Measurements from ENCODE around the gene CDPF1.
"Not testable (repeated sequence)": the region's sequence is repeated elsewhere in the genome, so short reads cannot be mapped to it uniquely, and the experiment has no call there.

Gene CDPF1

GRCh38 chr22:46286941-46287872 is 37.1 kb upstream of the CDPF1 start:
- in situ Hi-C loops (cut with MboI; ENCODE audit: low pct_unique_long_range_greater_than_20kb, low sequenced_read_pairs): no loop called here

DNA sequence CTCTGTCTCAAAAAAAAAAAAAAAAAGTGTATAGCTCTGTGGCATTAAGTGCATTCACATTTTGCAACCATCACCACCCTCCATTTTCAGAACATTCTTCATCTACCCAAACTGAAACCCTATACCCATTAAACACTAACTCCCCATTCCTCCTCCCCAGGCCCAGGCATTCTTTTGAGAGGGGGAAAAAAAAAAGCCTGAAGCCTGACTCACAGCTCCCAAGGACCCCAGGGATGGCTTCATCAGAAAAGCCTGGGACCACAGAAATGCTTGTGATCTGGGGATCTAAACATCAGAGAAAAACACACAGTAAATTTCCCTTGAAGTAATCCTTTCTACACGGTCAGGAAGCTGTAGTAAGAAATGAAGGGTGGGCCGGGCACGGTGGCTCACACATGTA is 35.9 kb upstream of the CDPF1 start:
- no peak for DNase-seq
- in situ Hi-C loops (cut with MboI; ENCODE audit: low pct_unique_long_range_greater_than_20kb, low sequenced_read_pairs): no loop called here

More at GRCh38 chr22:46286941-46287872, 37.1 kb upstream of the CDPF1 start:
- DNase-seq: no peak

DNA sequence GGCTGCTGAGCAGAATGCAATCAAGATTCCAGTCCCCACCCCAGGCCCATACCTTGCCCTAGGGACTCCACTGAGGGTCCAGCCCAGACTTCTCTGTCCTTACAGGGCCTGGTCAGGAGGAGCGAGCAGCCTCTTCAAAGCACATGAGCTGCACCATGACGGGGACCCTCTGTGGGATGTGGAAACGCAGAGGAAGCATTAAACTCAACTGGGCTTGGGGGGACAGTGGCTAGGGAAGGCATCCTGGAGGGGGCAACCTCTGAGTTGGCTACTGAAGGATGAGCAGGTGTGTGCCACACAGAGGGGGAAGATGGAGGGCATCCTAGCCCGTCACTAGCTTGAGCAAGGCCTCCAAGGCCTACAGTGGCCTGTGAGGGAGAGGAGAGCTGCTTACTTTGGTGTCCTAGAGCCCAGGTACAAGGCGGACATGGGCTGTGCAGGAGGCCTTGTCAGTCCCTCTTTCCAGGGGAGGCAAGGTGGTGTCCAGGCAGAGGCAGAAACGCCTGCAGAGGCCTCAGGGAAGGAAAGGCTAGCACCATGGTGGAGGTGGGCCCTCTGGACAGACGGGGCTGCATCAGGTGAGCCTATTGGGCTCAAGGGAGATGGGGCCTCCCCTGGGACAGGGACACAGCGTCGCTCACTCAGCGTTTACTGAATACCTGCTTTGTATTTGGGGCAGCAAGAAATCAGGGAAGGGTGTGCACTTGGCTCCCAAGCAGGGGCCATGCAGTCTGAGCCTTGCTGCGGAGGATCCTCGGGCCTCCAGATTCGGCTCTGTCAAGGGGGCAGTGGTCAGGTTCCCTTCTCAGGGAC is 32.0 kb upstream of the CDPF1 start:
- no peak for DNase-seq
- in situ Hi-C loops (cut with MboI; ENCODE audit: low pct_unique_long_range_greater_than_20kb, low sequenced_read_pairs): no loop called here

DNA sequence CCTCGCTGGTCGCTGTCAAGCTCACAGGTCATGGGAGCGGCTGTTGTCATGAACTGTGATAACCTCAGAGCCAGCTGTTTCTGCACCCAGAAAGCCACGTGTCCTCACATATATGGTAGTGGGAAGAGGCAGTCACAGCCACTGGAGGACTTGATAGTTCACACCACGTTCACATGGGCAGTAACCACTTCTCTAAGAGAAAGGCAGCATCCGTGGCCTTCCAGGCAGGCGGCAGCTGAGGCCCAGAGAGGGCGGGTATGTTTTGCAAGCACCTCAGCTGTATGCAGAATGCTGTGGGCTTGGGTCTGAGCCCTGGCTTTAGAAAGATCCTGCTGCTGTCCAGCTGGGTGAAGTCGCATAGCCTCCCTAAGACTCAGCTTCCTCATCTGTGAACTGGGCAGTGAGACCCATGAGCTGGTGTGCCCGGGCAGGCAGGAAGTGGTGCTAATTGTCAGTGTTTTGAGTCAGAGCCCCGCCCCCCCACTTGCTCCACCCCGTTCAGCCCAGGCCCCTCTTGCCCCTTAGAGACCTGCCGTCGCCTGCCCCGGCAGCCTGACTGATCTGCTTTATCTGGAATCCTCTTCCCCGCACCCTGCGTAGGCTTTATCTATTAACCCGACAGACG is 31.0 kb upstream of the CDPF1 start:
- in situ Hi-C loops (cut with MboI; ENCODE audit: low pct_unique_long_range_greater_than_20kb, low sequenced_read_pairs): no loop called here
- DNase-seq: no peak

- in situ Hi-C loops (cut with MboI; ENCODE audit: low pct_unique_long_range_greater_than_20kb, low sequenced_read_pairs): no loop called here
- no peak for DNase-seq
Measured at GRCh38 chr22:46280063-46280817, 30.1 kb upstream of the CDPF1 start.

- no peak for DNase-seq
- in situ Hi-C loops (cut with MboI; ENCODE audit: low pct_unique_long_range_greater_than_20kb, low sequenced_read_pairs): no loop called here
Measured at GRCh38 chr22:46278656-46279645, 28.9 kb upstream of the CDPF1 start.

GRCh38 chr22:46276563-46276962 is 26.5 kb upstream of the CDPF1 start:
- no peak for DNase-seq
- in situ Hi-C loops (cut with MboI; ENCODE audit: low pct_unique_long_range_greater_than_20kb, low sequenced_read_pairs): no loop called here

GRCh38 chr22:46275455-46276122 is 25.5 kb upstream of the CDPF1 start:
- in situ Hi-C loops (cut with MboI; ENCODE audit: low pct_unique_long_range_greater_than_20kb, low sequenced_read_pairs): no loop called here
- DNase-seq: no peak

GRCh38 chr22:46274381-46274780 is 24.3 kb upstream of the CDPF1 start:
- in situ Hi-C loops (cut with MboI; ENCODE audit: low pct_unique_long_range_greater_than_20kb, low sequenced_read_pairs): no loop called here
- no peak for DNase-seq

DNA sequence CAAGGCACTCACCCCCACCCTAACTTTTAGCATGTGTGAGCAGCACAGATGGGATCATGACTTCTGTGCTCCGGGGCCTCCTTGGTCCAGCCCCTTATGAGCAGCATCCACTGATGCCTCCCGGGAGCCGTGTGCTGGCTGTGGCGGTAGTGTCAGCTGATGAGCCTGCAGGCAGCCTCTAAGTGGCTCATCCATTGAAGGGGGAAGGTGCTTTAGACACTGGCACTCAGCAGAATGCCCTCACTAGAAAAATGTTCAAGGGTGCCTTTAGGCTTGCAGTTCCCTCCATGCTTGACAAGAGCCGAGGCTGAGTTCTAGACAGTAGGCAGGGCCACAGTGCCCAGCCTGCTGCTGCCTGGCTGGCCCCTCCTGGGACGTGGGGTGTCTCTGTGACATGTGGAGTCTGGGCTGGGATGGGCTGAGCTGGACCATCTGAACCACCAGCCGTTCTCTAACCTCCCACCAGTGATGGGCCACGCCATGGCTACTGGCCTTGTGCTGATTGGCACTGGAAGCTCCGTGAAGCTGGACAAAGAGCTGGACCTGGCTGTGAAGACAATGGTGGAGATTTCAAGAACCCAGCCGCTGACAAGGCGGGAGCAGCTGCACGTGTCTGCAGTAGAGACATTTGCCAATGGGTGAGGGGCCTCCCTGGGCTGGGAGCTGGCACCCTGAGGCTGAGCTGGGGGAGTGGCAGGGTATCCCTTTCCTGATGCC is 23.5 kb upstream of the CDPF1 start:
- in situ Hi-C loops (cut with MboI; ENCODE audit: low pct_unique_long_range_greater_than_20kb, low sequenced_read_pairs): no loop called here
- no peak for DNase-seq

DNA sequence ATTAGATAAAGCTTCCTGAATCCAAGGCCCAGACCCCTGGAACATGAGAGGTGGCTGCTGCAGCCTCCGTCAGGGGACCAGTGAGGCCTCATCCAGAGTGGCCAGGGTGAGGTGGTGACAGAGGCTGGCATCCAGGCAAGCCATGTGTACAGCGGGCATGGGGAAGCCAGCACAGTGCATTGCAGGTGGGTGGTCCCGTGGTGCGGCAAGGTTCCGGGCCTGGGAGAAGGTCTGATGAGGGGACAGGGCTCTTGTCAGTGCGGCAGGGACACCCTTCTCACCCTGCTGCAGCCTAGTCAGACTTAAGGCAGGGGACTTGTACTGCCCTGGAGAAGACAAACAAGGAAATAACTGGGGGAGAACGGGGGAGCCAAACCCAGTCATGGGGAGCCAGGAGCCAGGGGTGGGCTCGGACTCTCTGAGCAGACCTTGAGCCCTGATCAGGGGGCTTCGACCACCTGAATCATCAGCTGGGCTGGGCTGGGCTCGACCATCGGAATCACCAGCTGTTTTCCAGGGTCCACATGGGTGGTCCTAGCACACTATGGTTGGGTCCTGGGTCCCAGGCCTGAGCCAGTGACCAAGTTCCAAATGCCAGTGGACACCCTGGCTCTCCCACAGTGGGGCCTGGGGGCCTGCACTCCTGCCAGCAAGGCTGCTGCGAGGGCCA is 22.8 kb upstream of the CDPF1 start:
- in situ Hi-C loops (cut with MboI; ENCODE audit: low pct_unique_long_range_greater_than_20kb, low sequenced_read_pairs): no loop called here
- DNase-seq: no peak

DNA sequence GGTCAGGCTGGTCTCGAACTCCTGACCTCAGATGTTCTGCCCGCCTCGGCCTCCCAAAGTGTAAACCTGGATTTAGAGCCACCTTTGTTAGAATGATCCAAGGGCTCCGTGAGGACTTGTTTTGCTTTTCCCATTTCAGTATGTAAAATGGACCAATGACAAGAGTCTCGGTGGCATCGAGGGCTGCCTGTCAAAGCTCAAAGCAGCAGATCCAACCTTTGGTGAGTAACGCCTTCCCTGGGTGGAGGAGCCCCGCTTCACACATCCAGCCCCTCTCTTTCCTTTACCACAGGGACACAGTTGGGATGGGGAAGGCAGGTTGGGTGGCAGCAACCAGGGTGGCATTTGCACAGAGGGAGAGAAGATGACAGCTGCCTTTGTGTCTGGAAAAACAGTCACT is 22.1 kb upstream of the CDPF1 start:
- DNase-seq: no peak
- in situ Hi-C loops (cut with MboI; ENCODE audit: low pct_unique_long_range_greater_than_20kb, low sequenced_read_pairs): no loop called here

DNA sequence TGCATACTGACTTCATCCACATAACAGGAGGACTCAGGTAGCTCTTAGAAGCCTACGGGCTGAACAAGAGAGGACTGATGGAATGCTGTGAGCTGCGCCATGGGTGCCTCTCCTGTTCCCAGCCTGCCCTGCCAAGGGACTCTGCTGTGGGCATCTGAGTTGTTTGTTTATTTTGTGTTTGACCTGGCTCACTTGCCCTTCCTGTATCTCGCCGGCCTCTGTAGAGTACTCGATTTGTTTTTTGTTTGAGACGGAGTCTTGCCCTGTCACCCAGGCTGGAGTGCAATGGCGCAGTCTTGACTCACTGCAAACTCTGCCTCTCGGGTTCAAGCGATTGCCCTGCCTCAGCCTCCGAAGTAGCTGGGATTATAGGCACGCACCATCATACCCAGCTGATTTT is 19.5 kb upstream of the CDPF1 start:
- no peak for DNase-seq
- in situ Hi-C loops (cut with MboI; ENCODE audit: low pct_unique_long_range_greater_than_20kb, low sequenced_read_pairs): no loop called here

GRCh38 chr22:46267431-46268279 is 17.6 kb upstream of the CDPF1 start, which contains the start of gene TTC38:
TTC38 (plus strand) TSS chr22:46268008; CDS start chr22:46268040, 32 bp downstream.
- peak; percentile 67 for DNase-seq
- in situ Hi-C loops (cut with MboI; ENCODE audit: low pct_unique_long_range_greater_than_20kb, low sequenced_read_pairs): no loop called here

DNA sequence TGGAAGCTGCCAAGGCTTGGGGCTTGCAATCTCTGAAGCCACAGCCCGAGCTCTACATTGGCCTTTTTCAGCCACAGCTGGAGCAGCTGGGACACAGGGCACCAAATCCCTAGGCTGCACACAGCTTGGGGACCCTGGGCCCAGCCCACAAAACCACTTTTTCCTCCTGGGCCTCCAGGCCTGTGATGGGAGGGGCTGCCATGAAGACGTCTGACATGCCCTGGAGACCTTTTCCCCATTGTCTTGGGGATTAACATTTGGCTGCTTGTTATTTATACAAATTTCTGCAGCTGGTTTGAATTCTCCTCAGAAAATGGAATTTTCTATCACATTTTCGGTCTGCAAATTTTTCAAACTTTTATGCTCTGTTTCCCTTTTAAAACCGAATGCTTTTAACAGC is 15.5 kb upstream of the CDPF1 start:
- in situ Hi-C loops (cut with MboI; ENCODE audit: low pct_unique_long_range_greater_than_20kb, low sequenced_read_pairs); DNase-seq: not testable (repeated sequence)
